Skeletal muscle satellite cell (primary cell): ENCODE results near the gene VWA3B.

Experiments
- H3K27me3 ChIP-seq: 2 replicates; pipeline ENCODE4 v1.7.0; 2013; ENCODE audit warnings: low read length; ENCODE audit not compliant: control insufficient read depth, insufficient read depth
- H3K36me3 ChIP-seq: 2 replicates; pipeline ENCODE4 v1.7.0; 2013; ENCODE audit warnings: mild to moderate bottlenecking, control low read depth, low read length; ENCODE audit not compliant: insufficient read depth
- H3K4me1 ChIP-seq: 2 replicates; pipeline ENCODE4 v1.7.0; 2013; ENCODE audit warnings: low read length; ENCODE audit not compliant: control insufficient read depth, insufficient read depth
- H3K4me2 ChIP-seq: 2 replicates; pipeline ENCODE4 v1.7.0; 2013; ENCODE audit warnings: mild to moderate bottlenecking, low read length
- H3K4me3 ChIP-seq: 2 replicates; pipeline ENCODE4 v1.7.0; 2013; ENCODE audit warnings: low read length
- H3K9ac ChIP-seq: 2 replicates; pipeline ENCODE4 v1.7.0; 2013; ENCODE audit warnings: mild to moderate bottlenecking, low read depth, low read length, moderate library complexity
- H3K9me3 ChIP-seq: replicated peaks from 2 replicates; pipeline ENCODE4 v1.7.0; 2013; ENCODE audit warnings: mild to moderate bottlenecking, control low read depth, low read length

Gene VWA3B

GRCh38 chr2:98161186-98161585 lies 74.2 kb downstream of the VWA3B start:
- no peaks in the 10 kb centered on the region for H3K9me3 ChIP-seq
- H3K4me1 ChIP-seq, result peaks cover 5% of the 10 kb centered on the region
- no peaks in the 10 kb centered on the region for H3K36me3 ChIP-seq
- H3K9ac ChIP-seq, result no peak overlapping the region
- H3K4me2 ChIP-seq, result no peak overlapping the region
- no peak overlapping the region for H3K4me3 ChIP-seq
- peaks cover 27% of the 10 kb centered on the region for H3K27me3 ChIP-seq

GRCh38 chr2:98164256-98164655 lies 77.3 kb downstream of the VWA3B start:
- no peaks in the 10 kb centered on the region for H3K36me3 ChIP-seq
- H3K9me3 ChIP-seq, result no peaks in the 10 kb centered on the region
- H3K4me1 ChIP-seq, result peaks cover 5% of the 10 kb centered on the region
- H3K9ac ChIP-seq, result no peak overlapping the region
- peaks cover 24% of the 10 kb centered on the region for H3K27me3 ChIP-seq
- no peak overlapping the region for H3K4me3 ChIP-seq
- H3K4me2 ChIP-seq, result no peak overlapping the region

DNA sequence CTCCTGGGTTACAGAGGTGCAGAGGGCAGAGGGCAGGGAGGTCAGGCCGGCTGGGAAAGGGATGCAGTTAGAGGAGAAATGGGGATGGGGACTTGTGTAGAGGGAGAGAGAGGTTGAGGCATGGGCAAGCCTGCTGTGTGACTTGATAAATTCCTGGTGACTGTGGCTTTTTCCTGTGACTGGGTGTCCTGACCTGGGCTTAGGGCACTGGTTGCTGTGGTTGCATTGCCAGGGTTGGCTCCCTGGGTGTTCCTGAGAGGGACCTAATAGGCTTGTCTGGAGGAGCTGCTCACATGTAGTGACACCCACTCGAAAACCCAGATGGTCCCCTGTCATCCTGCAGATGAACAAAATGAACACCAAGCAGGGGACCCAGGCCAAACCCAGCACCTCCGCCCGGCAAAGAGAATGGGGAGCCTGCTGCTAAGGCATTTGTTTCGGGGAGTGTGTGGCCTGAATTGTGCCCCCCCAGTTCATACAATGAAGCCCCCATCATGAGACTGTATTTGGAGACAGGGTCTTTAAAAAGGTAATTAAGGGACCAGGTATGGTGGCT lies 78.6 kb downstream of the VWA3B start:
- peaks cover 5% of the 10 kb centered on the region for H3K4me1 ChIP-seq
- no peak overlapping the region for H3K4me2 ChIP-seq
- peaks cover 27% of the 10 kb centered on the region for H3K27me3 ChIP-seq
- H3K4me3 ChIP-seq, result no peak overlapping the region
- no peaks in the 10 kb centered on the region for H3K36me3 ChIP-seq
- no peaks in the 10 kb centered on the region for H3K9me3 ChIP-seq
- no peak overlapping the region for H3K9ac ChIP-seq

- Histone ChIP-seq H3K4me1 (peaks cover 1% of the 10 kb centered on the region), H3K4me2 (no peak overlapping the region), H3K4me3 (no peak overlapping the region), H3K9ac (no peak overlapping the region), H3K36me3 (no peaks in the 10 kb centered on the region), H3K27me3 (peaks cover 38% of the 10 kb centered on the region), H3K9me3 (no peaks in the 10 kb centered on the region)
Observed at GRCh38 chr2:98167916-98168315, 80.9 kb downstream of the VWA3B start.

GRCh38 chr2:98170076-98170475 lies 83.1 kb downstream of the VWA3B start:
- Histone ChIP-seq H3K27me3 (peaks cover 54% of the 10 kb centered on the region), H3K9ac (no peak overlapping the region), H3K4me3 (no peak overlapping the region), H3K4me1 (no peaks in the 10 kb centered on the region), H3K9me3 (no peaks in the 10 kb centered on the region), H3K4me2 (no peak overlapping the region), H3K36me3 (no peaks in the 10 kb centered on the region)

DNA sequence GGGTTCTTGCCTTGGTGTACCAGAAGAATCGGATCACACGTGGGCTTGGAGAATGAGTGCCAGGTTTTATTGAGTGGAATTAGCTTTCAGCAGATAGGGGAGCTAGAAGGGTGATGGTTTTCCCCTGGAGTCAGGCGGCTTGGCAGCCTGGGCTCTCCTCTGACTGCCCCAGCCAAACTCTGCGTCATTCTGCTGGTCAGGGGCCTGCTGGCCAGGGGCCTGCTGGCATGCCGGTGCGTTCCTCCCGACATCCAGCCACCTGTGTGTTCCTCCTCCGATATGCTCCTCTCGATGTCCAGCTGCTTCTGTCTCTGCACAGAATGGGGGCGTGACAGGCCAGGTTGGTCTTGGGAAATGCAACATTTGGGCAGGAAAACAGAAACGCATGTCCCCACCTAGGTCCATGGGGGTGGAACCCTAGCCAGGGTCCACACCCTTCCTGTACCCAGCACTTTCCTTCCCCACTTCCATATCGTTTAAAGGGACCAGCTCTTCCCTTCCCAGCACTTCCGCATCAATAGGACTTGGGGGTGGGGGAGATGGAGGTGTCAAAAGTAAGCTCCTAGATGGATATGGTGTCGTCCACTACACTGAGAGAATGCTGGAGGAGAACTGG lies 85.3 kb downstream of the VWA3B start:
- no peak overlapping the region for H3K4me3 ChIP-seq
- peaks cover 65% of the 10 kb centered on the region for H3K27me3 ChIP-seq
- no peaks in the 10 kb centered on the region for H3K9me3 ChIP-seq
- no peaks in the 10 kb centered on the region for H3K4me1 ChIP-seq
- no peak overlapping the region for H3K9ac ChIP-seq
- no peaks in the 10 kb centered on the region for H3K36me3 ChIP-seq
- H3K4me2 ChIP-seq, result no peak overlapping the region

DNA sequence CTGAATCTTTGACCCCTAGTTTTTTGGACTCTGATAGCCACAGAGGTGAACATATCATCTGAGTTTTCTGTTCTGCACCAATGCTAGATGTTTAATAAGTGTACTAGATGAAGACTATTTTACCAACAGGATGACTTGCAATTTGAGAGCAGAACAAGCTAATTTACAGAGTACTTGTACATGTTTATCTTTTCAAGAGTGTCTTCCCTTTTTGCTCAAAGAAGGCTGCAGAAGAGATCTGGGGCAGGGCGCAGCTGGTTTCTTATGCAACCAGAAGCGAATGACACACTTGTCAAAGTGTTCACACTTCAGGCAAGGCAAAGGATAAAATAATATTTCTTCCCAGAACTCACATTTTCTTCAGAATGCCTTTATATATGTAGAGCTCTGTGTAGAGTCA lies 86.0 kb downstream of the VWA3B start:
- Histone ChIP-seq H3K27me3 (peaks cover 67% of the 10 kb centered on the region), H3K9ac (no peak overlapping the region), H3K4me2 (no peak overlapping the region), H3K4me1 (no peaks in the 10 kb centered on the region), H3K36me3 (no peaks in the 10 kb centered on the region), H3K9me3 (no peaks in the 10 kb centered on the region), H3K4me3 (no peak overlapping the region)

DNA sequence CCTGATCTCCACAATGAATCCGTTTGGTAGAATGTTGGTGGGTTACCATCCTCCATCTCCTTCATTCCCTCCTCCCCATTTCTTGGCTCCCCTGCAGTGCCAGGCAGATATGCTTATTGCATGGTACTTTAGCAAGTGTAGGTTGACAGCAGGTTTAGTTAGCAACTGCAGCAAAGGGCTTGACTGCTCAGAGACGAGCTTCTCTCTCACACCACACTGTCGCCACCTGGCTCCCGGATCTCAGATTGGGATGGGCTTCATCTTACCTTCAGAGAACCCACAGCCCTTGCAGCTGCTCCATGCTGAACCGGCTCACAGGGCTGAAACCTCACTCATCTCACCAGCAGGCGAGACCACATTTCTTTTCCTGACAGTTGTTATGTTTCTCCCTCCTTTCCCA lies 88.8 kb downstream of the VWA3B start:
- H3K4me3 ChIP-seq, result no peak overlapping the region
- no peaks in the 10 kb centered on the region for H3K4me1 ChIP-seq
- H3K9ac ChIP-seq, result no peak overlapping the region
- H3K9me3 ChIP-seq, result no peaks in the 10 kb centered on the region
- H3K36me3 ChIP-seq, result no peaks in the 10 kb centered on the region
- peaks cover 66% of the 10 kb centered on the region for H3K27me3 ChIP-seq
- no peak overlapping the region for H3K4me2 ChIP-seq

DNA sequence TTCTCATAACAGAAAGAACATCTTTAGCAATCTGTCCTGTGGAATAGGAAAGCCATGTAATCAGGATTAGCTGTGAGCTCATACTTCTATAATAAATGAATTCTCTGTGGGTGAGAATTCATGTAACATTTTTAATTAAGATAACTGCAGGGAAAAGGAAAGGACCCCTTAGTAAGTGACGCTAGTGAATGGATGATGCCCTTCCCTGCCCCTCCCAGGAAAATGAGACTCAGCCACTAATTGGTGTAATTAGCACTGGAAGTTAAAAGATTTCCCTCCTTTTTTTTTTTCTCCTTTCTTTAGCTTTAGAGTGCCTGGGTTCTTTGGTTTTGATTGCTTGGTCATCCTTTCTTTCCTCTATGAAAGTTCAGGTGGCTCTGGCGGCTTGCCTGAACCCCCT lies 90.3 kb downstream of the VWA3B start:
- Histone ChIP-seq H3K9ac (no peak overlapping the region), H3K9me3 (no peaks in the 10 kb centered on the region), H3K4me3 (no peak overlapping the region), H3K4me2 (no peak overlapping the region), H3K36me3 (no peaks in the 10 kb centered on the region), H3K27me3 (peaks cover 71% of the 10 kb centered on the region), H3K4me1 (no peaks in the 10 kb centered on the region)

GRCh38 chr2:98177986-98178385 lies 91.0 kb downstream of the VWA3B start:
- Histone ChIP-seq H3K9ac (no peak overlapping the region), H3K36me3 (no peaks in the 10 kb centered on the region), H3K27me3 (peaks cover 64% of the 10 kb centered on the region), H3K4me3 (no peak overlapping the region), H3K4me1 (no peaks in the 10 kb centered on the region), H3K4me2 (no peak overlapping the region), H3K9me3 (no peaks in the 10 kb centered on the region)

GRCh38 chr2:98180456-98180855 lies 93.5 kb downstream of the VWA3B start:
- H3K36me3 ChIP-seq, result no peaks in the 10 kb centered on the region
- H3K4me2 ChIP-seq, result no peak overlapping the region
- peaks cover 46% of the 10 kb centered on the region for H3K27me3 ChIP-seq
- no peaks in the 10 kb centered on the region for H3K4me1 ChIP-seq
- H3K9ac ChIP-seq, result no peak overlapping the region
- H3K4me3 ChIP-seq, result no peak overlapping the region
- H3K9me3 ChIP-seq, result no peaks in the 10 kb centered on the region

DNA sequence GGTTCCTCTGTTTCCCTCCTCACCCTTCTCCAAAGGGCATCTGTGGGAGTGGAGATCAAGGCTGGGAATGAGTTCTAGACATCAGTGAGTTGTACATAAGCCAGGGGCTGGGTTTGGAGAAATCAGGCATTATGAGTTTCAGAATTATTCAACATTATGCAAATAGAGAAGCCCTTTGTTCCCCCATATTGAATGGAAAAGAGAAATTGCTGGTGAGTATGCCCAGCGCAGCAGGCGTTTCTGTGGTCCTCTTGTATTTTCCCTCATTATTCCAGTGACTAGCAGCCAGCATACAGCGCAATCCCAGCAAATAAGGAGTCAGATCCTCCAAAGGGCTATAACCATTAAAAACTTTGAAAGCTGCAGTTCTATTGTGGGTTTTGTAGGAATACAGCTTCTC lies 94.4 kb downstream of the VWA3B start:
- Histone ChIP-seq H3K9ac (no peak overlapping the region), H3K36me3 (no peaks in the 10 kb centered on the region), H3K4me3 (no peak overlapping the region), H3K4me2 (no peak overlapping the region), H3K27me3 (peaks cover 47% of the 10 kb centered on the region), H3K9me3 (no peaks in the 10 kb centered on the region), H3K4me1 (no peaks in the 10 kb centered on the region)
